ENCODE results near the gene VPS4A.

DNA sequence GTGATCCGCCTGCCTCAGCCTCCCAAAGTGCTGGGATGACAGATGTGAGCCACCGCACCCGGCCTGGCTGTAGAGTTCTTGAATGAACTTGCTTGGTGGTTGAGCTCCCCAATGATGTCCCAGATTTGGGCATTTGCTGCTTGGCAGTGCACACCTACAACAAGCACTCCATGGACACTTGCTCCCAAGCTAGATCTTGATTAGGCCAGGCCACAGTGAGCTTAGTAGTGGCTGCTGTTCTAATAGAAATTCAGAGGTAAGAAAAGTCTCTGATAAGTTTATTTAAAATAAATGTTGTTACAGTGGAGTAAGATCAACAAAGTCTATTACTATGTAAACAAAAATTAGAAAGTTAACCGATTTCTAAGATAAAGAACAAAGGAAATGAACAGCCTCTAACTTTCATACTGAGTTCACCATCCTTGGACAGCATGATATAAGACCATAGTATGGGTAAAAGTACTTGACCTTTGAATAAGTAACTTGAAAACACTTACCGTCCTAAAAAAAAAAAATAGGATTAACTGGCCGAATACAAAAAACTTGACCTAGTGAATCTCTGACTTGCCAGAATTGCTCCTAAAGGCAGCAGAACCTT, 39.5 kb downstream of the VPS4A start:
- TF ChIP-seq, protein P1, sequence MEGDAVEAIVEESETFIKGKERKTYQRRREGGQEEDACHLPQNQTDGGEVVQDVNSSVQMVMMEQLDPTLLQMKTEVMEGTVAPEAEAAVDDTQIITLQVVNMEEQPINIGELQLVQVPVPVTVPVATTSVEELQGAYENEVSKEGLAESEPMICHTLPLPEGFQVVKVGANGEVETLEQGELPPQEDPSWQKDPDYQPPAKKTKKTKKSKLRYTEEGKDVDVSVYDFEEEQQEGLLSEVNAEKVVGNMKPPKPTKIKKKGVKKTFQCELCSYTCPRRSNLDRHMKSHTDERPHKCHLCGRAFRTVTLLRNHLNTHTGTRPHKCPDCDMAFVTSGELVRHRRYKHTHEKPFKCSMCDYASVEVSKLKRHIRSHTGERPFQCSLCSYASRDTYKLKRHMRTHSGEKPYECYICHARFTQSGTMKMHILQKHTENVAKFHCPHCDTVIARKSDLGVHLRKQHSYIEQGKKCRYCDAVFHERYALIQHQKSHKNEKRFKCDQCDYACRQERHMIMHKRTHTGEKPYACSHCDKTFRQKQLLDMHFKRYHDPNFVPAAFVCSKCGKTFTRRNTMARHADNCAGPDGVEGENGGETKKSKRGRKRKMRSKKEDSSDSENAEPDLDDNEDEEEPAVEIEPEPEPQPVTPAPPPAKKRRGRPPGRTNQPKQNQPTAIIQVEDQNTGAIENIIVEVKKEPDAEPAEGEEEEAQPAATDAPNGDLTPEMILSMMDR (conservative IDR thresholded peaks at IDR 0.05; ENCODE audit: low read depth, low read length): no peak
- no peak for TF ChIP-seq EZH2 (IDR thresholded peaks at IDR 0.05; ENCODE audit: low read length, unreplicated experiment)
